Neural progenitor cell (in vitro differentiated cells): ENCODE measurements around the gene WDR77. TPM values are rescaled to one million over a fixed set of nuclear protein-coding genes. Genes with fewer than 3 reads are reported as not detected.

Experiments used
- DNase-seq: peaks from one replicate; pipeline ENCODE4 v3.0.0-alpha.2; 2016; ENCODE audit warnings: low spot score
- H2AFZ ChIP-seq: fragments of 200-600 bp; sonication (generic); replicated peaks from 2 replicates; pipeline ENCODE4 v1.6.1; 2016; ENCODE audit warnings: antibody characterized with exemption
- H3F3A ChIP-seq: fragments of 200-600 bp; sonication (generic); 2 replicates; pipeline ENCODE4 v1.6.1; 2016; ENCODE audit warnings: antibody characterized with exemption, low read depth
- H3K27ac ChIP-seq: fragments of 200-600 bp; sonication (generic); 2 replicates; pipeline ENCODE4 v1.5.1; 2016; ENCODE audit warnings: mild to moderate bottlenecking
- H3K27me3 ChIP-seq: fragments of 200-600 bp; sonication (generic); 2 replicates; pipeline ENCODE4 v1.6.1; 2016; ENCODE audit warnings: mild to moderate bottlenecking, moderate library complexity
- H3K36me3 ChIP-seq: fragments of 200-600 bp; sonication (generic); 2 replicates; pipeline ENCODE4 v1.5.1; 2016
- H3K4me1 ChIP-seq: fragments of 200-600 bp; sonication (generic); 2 replicates; pipeline ENCODE4 v1.6.1; 2016; ENCODE audit warnings: mixed run types
- H3K4me2 ChIP-seq: fragments of 200-600 bp; sonication (generic); 2 replicates; pipeline ENCODE4 v1.6.1; 2016
- H3K4me3 ChIP-seq: fragments of 200-600 bp; sonication (generic); 2 replicates; pipeline ENCODE4 v1.5.1; 2016
- H3K79me2 ChIP-seq: fragments of 200-600 bp; sonication (generic); 2 replicates; pipeline ENCODE4 v1.6.1; 2016; ENCODE audit warnings: low read depth
- H3K9ac ChIP-seq: fragments of 200-600 bp; sonication (generic); 2 replicates; pipeline ENCODE4 v1.6.1; 2016
- H3K9me3 ChIP-seq: fragments of 200-600 bp; sonication (generic); 2 replicates; pipeline ENCODE4 v1.5.1; 2016; ENCODE audit warnings: low read depth
- H4K20me1 ChIP-seq: fragments of 200-600 bp; sonication (generic); 2 replicates; pipeline ENCODE4 v1.6.1; 2016; ENCODE audit warnings: low read depth
- H3K27ac Mint-ChIP-seq: 3 replicates; pipeline ENCODE4 v1.8.0; 2021; ENCODE audit warnings: mixed read lengths
- H3K27me3 Mint-ChIP-seq: 2 replicates; pipeline ENCODE4 v1.8.0; 2022; ENCODE audit warnings: low read depth, mild to moderate bottlenecking, inconsistent platforms, moderate library complexity, mixed read lengths; ENCODE audit not compliant: insufficient read depth
- H3K36me3 Mint-ChIP-seq: 3 replicates; pipeline ENCODE4 v1.8.0; 2021; ENCODE audit warnings: mixed read lengths
- H3K4me1 Mint-ChIP-seq: 3 replicates; pipeline ENCODE4 v1.8.0; 2021; ENCODE audit warnings: mixed read lengths
- H3K4me3 Mint-ChIP-seq: 3 replicates; pipeline ENCODE4 v1.8.0; 2021; ENCODE audit warnings: mild to moderate bottlenecking, moderate library complexity, mixed read lengths
- H3K9me3 Mint-ChIP-seq: 3 replicates; pipeline ENCODE4 v1.8.0; 2020; ENCODE audit warnings: mixed read lengths
- CTCF ChIP-seq: fragments of 200-600 bp; sonication (generic); IDR thresholded peaks from 2 replicates; pipeline ENCODE4 v1.5.1; 2017; ENCODE audit warnings: antibody characterized with exemption, mild to moderate bottlenecking
- EZH2 ChIP-seq: fragments of 200-600 bp; sonication (generic); IDR thresholded peaks from 2 replicates; pipeline ENCODE4 v1.6.1; 2017; ENCODE audit warnings: antibody characterized with exemption, mild to moderate bottlenecking, moderate library complexity
- EZH2phosphoT487 ChIP-seq: fragments of 200-600 bp; sonication (generic); IDR thresholded peaks from 2 replicates; pipeline ENCODE4 v1.6.1; 2017; ENCODE audit warnings: antibody characterized with exemption
- total RNA-seq: library from RNA; depleted of rRNA; stranded (reverse); fragments of >200 nt; gene quantifications from 2 replicates; pipeline ENCODE4 v1.2.3, GENCODE V29; 2015; ENCODE audit warnings: low replicate concordance

The WDR77 gene
- total RNA-seq, 1 donor from 2014 or later, result 73.3 TPM

- H3K27me3 ChIP-seq, result no peaks in the 10 kb centered on the region
- no peak overlapping the region for H3K4me2 ChIP-seq
- H3K9ac ChIP-seq, result no peak overlapping the region
- peaks cover 47% of the 10 kb centered on the region for H3K79me2 ChIP-seq
- no peak overlapping the region for H3K4me3 Mint-ChIP-seq
- no peak for DNase-seq
- no peaks in the 10 kb centered on the region for H3K9me3 Mint-ChIP-seq
- H3K27ac Mint-ChIP-seq, result no peak overlapping the region
- no peak for TF ChIP-seq CTCF
- H3K4me1 ChIP-seq, result peaks cover 8% of the 10 kb centered on the region
- no peak overlapping the region for H2AFZ ChIP-seq
- no peaks in the 10 kb centered on the region for H3K27me3 Mint-ChIP-seq
- no peak overlapping the region for H3K4me3 ChIP-seq
- peaks cover 22% of the 10 kb centered on the region for H3K36me3 Mint-ChIP-seq
- H4K20me1 ChIP-seq, result peaks cover 14% of the 10 kb centered on the region
- H3F3A ChIP-seq, result no peaks in the 10 kb centered on the region
- H3K36me3 ChIP-seq, result peaks cover 7% of the 10 kb centered on the region
- peaks cover 9% of the 10 kb centered on the region for H3K4me1 Mint-ChIP-seq
- no peaks in the 10 kb centered on the region for H3K9me3 ChIP-seq
- no peak overlapping the region for H3K27ac ChIP-seq
Observed at GRCh38 chr1:111454859-111455641, 6.0 kb upstream of the WDR77 start.

GRCh38 chr1:111453706-111454105 is 4.7 kb upstream of the WDR77 start:
- TF ChIP-seq CTCF, result no peak
- no peak for TF ChIP-seq EZH2phosphoT487
- TF ChIP-seq EZH2, result no peak
- Mint-ChIP-seq H3K4me3 (no peak overlapping the region), H3K27me3 (peaks cover 3% of the 10 kb centered on the region), H3K9me3 (no peaks in the 10 kb centered on the region), H3K36me3 (peaks cover 18% of the 10 kb centered on the region), H3K4me1 (peaks cover 9% of the 10 kb centered on the region), H3K27ac (no peak overlapping the region)
- Histone ChIP-seq H3K9me3 (no peaks in the 10 kb centered on the region), H3K79me2 (peaks cover 58% of the 10 kb centered on the region), H2AFZ (no peak overlapping the region), H3K9ac (no peak overlapping the region), H3K27me3 (no peaks in the 10 kb centered on the region), H3K4me3 (no peak overlapping the region), H3K4me1 (peaks cover 8% of the 10 kb centered on the region), H3F3A (peaks cover 3% of the 10 kb centered on the region), H3K27ac (no peak overlapping the region), H3K36me3 (peaks cover 7% of the 10 kb centered on the region), H4K20me1 (peaks cover 14% of the 10 kb centered on the region), H3K4me2 (no peak overlapping the region)
- DNase-seq, result no peak

- no peaks in the 10 kb centered on the region for H3K27me3 ChIP-seq
- H3K36me3 ChIP-seq, result peaks cover 7% of the 10 kb centered on the region
- H3K4me1 ChIP-seq, result peaks cover 14% of the 10 kb centered on the region
- H3K4me2 ChIP-seq, result no peak overlapping the region
- Mint-ChIP-seq H3K4me3 (no peak overlapping the region), H3K4me1 (peaks cover 17% of the 10 kb centered on the region), H3K27me3 (peaks cover 3% of the 10 kb centered on the region), H3K27ac (no peak overlapping the region), H3K9me3 (no peaks in the 10 kb centered on the region), H3K36me3 (peaks cover 12% of the 10 kb centered on the region)
- no peak for DNase-seq
- no peak overlapping the region for H2AFZ ChIP-seq
- H3K4me3 ChIP-seq, result no peak overlapping the region
- H3K9ac ChIP-seq, result no peak overlapping the region
- TF ChIP-seq CTCF (no peak), EZH2phosphoT487 (no peak), EZH2 (no peak)
- peaks cover 69% of the 10 kb centered on the region for H3K79me2 ChIP-seq
- H3K9me3 ChIP-seq, result no peaks in the 10 kb centered on the region
- no peak overlapping the region for H3K27ac ChIP-seq
- peaks cover 18% of the 10 kb centered on the region for H4K20me1 ChIP-seq
- H3F3A ChIP-seq, result peaks cover 3% of the 10 kb centered on the region
Observed at GRCh38 chr1:111452581-111452980, 3.5 kb upstream of the WDR77 start.
